ENCODE measurements around the gene DZIP1L.

DNA sequence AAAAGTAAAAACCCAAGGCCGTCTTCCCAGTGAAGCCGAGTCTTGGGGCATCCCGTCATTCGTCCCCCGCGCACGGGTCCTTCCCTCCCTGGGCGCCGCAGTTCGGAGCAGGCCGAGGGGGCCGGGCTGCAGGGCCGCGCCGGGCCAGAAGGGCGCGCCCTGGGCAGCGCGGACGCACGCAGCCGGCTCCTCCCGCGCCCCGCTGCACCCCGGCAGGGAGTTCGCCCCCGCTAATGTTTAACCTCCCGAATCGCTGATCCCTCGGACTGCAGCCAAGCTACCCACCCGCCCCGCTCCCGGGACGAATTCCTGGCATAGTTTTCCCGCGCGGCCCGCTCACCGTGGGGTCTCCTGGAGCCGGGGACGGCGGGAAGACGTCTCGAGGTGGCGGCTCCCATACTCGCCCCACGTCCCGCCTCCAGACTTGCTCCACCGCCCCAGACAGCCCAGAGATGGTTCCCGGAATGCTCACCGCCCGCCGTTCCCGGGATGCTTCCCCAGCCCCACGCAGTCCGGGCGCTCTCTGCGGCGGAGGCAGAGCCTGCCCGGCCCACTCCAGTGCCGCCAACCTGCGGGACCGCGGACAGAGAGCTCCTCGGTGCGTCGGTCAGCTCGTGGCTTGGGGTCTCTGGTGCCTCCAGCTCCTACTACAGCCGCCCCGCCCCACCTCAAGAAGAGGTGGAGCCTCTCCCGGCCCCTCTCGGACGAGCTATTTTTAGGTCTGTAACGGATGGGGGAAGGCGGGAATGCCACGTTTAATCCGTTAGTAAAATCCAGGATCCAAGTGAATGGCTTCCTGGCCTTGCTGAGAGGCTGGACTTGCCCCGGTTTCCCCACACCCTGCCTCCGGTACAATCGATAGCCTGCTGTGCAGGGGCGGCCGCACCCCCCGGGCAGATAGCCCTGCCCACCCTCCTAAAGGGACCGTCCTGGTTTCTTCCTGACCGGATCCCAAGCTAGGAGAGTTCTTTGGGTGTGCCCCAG, at the start of gene DZIP1L:
- TF ChIP-seq POLR2A (IDR thresholded peaks at IDR 0.05), result peak; percentile 63
- TF ChIP-seq, protein P1, sequence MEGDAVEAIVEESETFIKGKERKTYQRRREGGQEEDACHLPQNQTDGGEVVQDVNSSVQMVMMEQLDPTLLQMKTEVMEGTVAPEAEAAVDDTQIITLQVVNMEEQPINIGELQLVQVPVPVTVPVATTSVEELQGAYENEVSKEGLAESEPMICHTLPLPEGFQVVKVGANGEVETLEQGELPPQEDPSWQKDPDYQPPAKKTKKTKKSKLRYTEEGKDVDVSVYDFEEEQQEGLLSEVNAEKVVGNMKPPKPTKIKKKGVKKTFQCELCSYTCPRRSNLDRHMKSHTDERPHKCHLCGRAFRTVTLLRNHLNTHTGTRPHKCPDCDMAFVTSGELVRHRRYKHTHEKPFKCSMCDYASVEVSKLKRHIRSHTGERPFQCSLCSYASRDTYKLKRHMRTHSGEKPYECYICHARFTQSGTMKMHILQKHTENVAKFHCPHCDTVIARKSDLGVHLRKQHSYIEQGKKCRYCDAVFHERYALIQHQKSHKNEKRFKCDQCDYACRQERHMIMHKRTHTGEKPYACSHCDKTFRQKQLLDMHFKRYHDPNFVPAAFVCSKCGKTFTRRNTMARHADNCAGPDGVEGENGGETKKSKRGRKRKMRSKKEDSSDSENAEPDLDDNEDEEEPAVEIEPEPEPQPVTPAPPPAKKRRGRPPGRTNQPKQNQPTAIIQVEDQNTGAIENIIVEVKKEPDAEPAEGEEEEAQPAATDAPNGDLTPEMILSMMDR (IDR thresholded peaks at IDR 0.05), result peak in 2 of 3 donors; percentile 59 to 63
